HepG2 (cell line): ENCODE results near the gene MYLK2. TPM values are rescaled to one million over a fixed set of nuclear protein-coding genes. Genes with fewer than 3 reads are reported as not detected.

Experiments used
- ATF3 ChIP-seq: sonication (generic); formaldehyde crosslinking; IDR thresholded peaks from 2 replicates; pipeline ENCODE4 v1.4.0; 2020; ENCODE audit warnings: missing genetic modification reagents
- CBX1 ChIP-seq: IDR thresholded peaks from one replicate; pipeline ENCODE4 v1.6.1; 2016; ENCODE audit warnings: antibody characterized with exemption, low read depth
- CTCF ChIP-seq: sonication (generic); formaldehyde crosslinking; IDR thresholded peaks from 2 replicates; pipeline ENCODE4 v1.5.0; 2020; ENCODE audit warnings: mild to moderate bottlenecking, missing genetic modification reagents, moderate library complexity
- E2F1 ChIP-seq: sonication (generic); formaldehyde crosslinking; IDR thresholded peaks from 2 replicates; pipeline ENCODE4 v1.5.0; 2020; ENCODE audit warnings: missing genetic modification reagents
- FOXA3 ChIP-seq: IDR thresholded peaks from 2 replicates; pipeline ENCODE4 v1.6.1; 2016; ENCODE audit warnings: missing genetic modification reagents, missing compliant biosample characterization
- FOXC1 ChIP-seq: sonication (generic); formaldehyde crosslinking; IDR thresholded peaks from 2 replicates; pipeline ENCODE4 v1.8.0; 2022; ENCODE audit warnings: mild to moderate bottlenecking, missing genetic modification reagents, borderline replicate concordance
- GABPB1 ChIP-seq: IDR thresholded peaks from 2 replicates; pipeline ENCODE4 v1.6.1; 2016; ENCODE audit warnings: mild to moderate bottlenecking, missing genetic modification reagents, moderate library complexity, missing compliant biosample characterization
- HOMEZ ChIP-seq: IDR thresholded peaks from 2 replicates; pipeline ENCODE4 v1.6.1; 2016; ENCODE audit warnings: low read depth
- KDM1A ChIP-seq: IDR thresholded peaks from 2 replicates; pipeline ENCODE4 v1.6.1; 2016; ENCODE audit warnings: missing compliant biosample characterization
- NBN ChIP-seq: fragments of 450-650 bp; conservative IDR thresholded peaks from 2 replicates; pipeline ENCODE4 v1.6.1; 2017
- NCOA1 ChIP-seq: sonication (generic); formaldehyde crosslinking; IDR thresholded peaks from 2 replicates; pipeline ENCODE4 v1.9.0; 2021; ENCODE audit warnings: missing genetic modification reagents
- NPAS2 ChIP-seq: sonication (generic); formaldehyde crosslinking; IDR thresholded peaks from 2 replicates; pipeline ENCODE4 v1.8.0; 2022; ENCODE audit warnings: mild to moderate bottlenecking, missing genetic modification reagents, borderline replicate concordance
- POGZ ChIP-seq: sonication (generic); formaldehyde crosslinking; IDR thresholded peaks from 2 replicates; pipeline ENCODE4 v1.4.0; 2020; ENCODE audit warnings: mild to moderate bottlenecking, missing genetic modification reagents
- RARA ChIP-seq: IDR thresholded peaks from 2 replicates; pipeline ENCODE4 v1.6.1; 2016; ENCODE audit warnings: missing genetic modification reagents, missing compliant biosample characterization
- REPIN1 ChIP-seq: sonication (generic); formaldehyde crosslinking; IDR thresholded peaks from 2 replicates; pipeline ENCODE4 v1.8.0; 2022; ENCODE audit warnings: missing genetic modification reagents, low read depth, mild to moderate bottlenecking, borderline replicate concordance
- TEAD3 ChIP-seq: optimal IDR thresholded peaks from 2 replicates; pipeline ENCODE3; 2016; ENCODE audit warnings: borderline replicate concordance
- TOE1 ChIP-seq: sonication (generic); formaldehyde crosslinking; IDR thresholded peaks from 2 replicates; pipeline ENCODE4 v1.4.0; 2020; ENCODE audit warnings: mild to moderate bottlenecking, missing genetic modification reagents
- ZBTB25 ChIP-seq: IDR thresholded peaks from 2 replicates; pipeline ENCODE4 v1.6.1; 2018; ENCODE audit warnings: missing genetic modification reagents
- ZNF281 ChIP-seq: sonication (generic); formaldehyde crosslinking; IDR thresholded peaks from 2 replicates; pipeline ENCODE4 v1.4.0; 2020; ENCODE audit warnings: missing genetic modification reagents, borderline replicate concordance
- ZNF747 ChIP-seq: sonication (generic); formaldehyde crosslinking; IDR thresholded peaks from 2 replicates; pipeline ENCODE4 v1.8.1; 2023; ENCODE audit warnings: missing genetic modification reagents, mild to moderate bottlenecking, borderline replicate concordance
- ZNF883 ChIP-seq: sonication (generic); formaldehyde crosslinking; IDR thresholded peaks from 2 replicates; pipeline ENCODE4 v1.5.1; 2020; ENCODE audit warnings: mild to moderate bottlenecking, missing genetic modification reagents; ENCODE audit errors: not compliant biosample characterization
- polyA plus RNA-seq, 8 experiments: library from polyadenylated mRNA; depleted of rRNA in 3 of 8; stranded (reverse) in 7 of 8; unstranded in 1 of 8; fragments of >200 nt; fragmentation: Illumina TruSeq in 4 of 8; extraction: Trizol in 4 of 8; gene quantifications; 2 replicates each; pipeline versions ENCODE4 v1.2.1 to v1.2.3, GENCODE V29; 2011 to 2016; ENCODE audit warnings: low read depth in 4 of 8, missing spikeins in 1 of 8, mixed read lengths in 1 of 8; ENCODE audit not compliant: insufficient read depth in 1 of 8
- total RNA-seq, 5 experiments: library from RNA; depleted of rRNA; stranded (reverse); fragments of >200 nt; fragmentation: Illumina TruSeq; extraction: Trizol; gene quantifications; 2 replicates each; pipeline ENCODE4 v1.2.3, GENCODE V29; 2016; ENCODE audit warnings: low read depth in 1 of 5

MYLK2 gene
- total and polyA plus RNA-seq, 2 of the 13 experiments (the other 11 are each of a cell fraction or from before 2014, with no cell fraction given): 0.27 TPM; not detected in 1

GRCh38 chr20:31861385-31862156, 42.4 kb downstream of the MYLK2 start (continued):
- TF ChIP-seq E2F1 (no peak), POGZ (no peak; the same call in 1 of the 2 replicates), NCOA1 (no peak), ZNF747 (CRISPR knock-in tag) (no peak), ZNF281 (CRISPR knock-in tag) (no peak; the same call in 1 of the 2 replicates), CBX1 (no peak), TEAD3 (CRISPR knock-in tag) (peak; percentile 31), FOXC1 (CRISPR knock-in tag) (peak; percentile 28; the same call in 1 of the 2 replicates), NPAS2 (CRISPR knock-in tag) (no peak), ZNF883 (peak; percentile 40), ATF3 (CRISPR knock-in tag) (no peak), CTCF (CRISPR knock-in tag) (no peak), RARA (CRISPR knock-in tag) (no peak), HOMEZ (CRISPR knock-in tag) (no peak), NBN (no peak), GABPB1 (CRISPR knock-in tag) (peak; percentile 53; the same call in 1 of the 2 replicates), FOXA3 (CRISPR knock-in tag) (no peak), KDM1A (CRISPR knock-in tag) (no peak), ZBTB25 (CRISPR knock-in tag) (peak; percentile 58; the same call in 1 of the 2 replicates), TOE1 (CRISPR knock-in tag) (no peak), REPIN1 (0 out of 2 replicates have a peak, but pooled peaks have one; percentile 2)
